GM10266 (cell line): ENCODE measurements around the gene TRABD2B.

ENCODE experiments used
- DNase-seq: peaks from one replicate; pipeline ENCODE4 v3.0.0; 2012; ENCODE audit errors: extremely low spot score
- CTCF ChIP-seq: IDR thresholded peaks from 2 replicates; pipeline ENCODE4 v1.5.1; 2012; ENCODE audit warnings: mild to moderate bottlenecking, low read depth; ENCODE audit not compliant: control insufficient read depth, insufficient read depth; ENCODE audit errors: missing control alignments

The TRABD2B gene

GRCh38 chr1:47727697-47728085 lies 269.5 kb downstream of the TRABD2B start:
- TF ChIP-seq CTCF: no peak
- DNase-seq: no peak

GRCh38 chr1:47727051-47727696 lies 270.0 kb downstream of the TRABD2B start:
- no peak for TF ChIP-seq CTCF
- DNase-seq: no peak

DNA sequence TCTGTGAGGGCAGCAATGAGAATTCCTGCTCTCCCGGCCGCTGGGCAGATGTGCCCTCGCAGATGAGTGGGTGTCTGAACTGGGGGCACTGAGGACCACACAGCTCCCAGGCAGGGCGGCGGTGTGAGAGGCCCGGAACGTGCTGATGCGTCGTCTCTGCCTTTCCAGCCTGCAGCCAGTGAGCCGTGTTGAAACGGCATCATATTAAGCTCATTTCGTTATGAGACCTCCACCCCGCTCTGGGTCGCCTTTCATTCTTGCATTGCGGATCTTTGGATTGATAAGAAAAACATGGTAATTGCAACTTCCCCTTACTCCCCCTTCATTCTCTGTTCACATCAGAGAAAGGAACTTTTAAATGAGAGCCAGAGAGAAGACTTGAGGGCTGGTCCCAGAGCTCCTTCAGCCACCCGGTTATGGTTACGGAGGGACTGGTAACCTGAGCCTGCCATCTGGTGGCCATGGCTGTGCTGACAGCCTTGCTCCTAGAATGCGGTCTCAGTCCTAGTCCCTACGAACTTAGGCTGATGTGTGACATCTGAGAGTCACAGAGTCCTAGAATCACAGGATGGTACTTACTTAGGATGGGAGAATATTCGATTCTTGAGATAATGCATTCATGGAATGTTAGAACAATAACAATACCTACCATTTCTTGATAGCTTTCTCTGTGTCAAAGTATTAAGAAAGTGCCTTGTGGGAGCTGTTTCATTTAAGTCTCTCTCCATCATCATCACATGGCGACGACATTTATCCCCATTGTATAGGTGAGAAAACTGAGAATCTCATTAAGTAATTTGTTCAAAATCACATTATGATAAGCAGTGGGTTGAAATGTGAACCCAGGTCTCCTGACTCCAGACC lies 271.0 kb downstream of the TRABD2B start:
- TF ChIP-seq CTCF: peak; percentile 94
- DNase-seq: peak; percentile 87

- DNase-seq: no peak
These were observed 271.6 kb downstream of the TRABD2B start for GRCh38 chr1:47725511-47725991.

DNA sequence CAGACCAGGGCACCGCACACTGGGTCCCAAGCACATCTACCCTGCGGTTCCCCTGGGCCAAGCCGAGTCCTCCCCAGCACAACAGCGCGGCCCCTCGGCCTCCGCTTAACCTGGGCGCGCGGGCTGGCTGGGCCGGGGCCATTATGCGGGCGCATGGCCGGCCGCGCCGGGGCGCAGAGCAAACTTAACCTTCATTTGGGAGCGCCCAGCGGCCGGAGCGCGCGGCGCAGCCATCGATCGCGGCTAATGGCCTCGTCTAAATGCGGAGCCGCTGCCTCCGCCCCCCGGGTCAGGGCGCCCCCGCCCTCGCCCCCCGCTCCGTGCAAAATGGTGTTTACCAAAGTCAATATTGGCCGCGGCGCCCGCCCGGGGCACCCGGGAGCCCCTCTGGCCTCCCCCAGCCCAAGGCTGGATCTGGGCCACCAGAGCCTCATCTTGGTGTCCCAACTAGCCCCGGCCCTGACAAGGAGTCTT lies 272.1 kb downstream of the TRABD2B start:
- no peak for TF ChIP-seq CTCF

More at GRCh38 chr1:47725511-47725991, 271.6 kb downstream of the TRABD2B start:
- TF ChIP-seq CTCF: no peak

DNA sequence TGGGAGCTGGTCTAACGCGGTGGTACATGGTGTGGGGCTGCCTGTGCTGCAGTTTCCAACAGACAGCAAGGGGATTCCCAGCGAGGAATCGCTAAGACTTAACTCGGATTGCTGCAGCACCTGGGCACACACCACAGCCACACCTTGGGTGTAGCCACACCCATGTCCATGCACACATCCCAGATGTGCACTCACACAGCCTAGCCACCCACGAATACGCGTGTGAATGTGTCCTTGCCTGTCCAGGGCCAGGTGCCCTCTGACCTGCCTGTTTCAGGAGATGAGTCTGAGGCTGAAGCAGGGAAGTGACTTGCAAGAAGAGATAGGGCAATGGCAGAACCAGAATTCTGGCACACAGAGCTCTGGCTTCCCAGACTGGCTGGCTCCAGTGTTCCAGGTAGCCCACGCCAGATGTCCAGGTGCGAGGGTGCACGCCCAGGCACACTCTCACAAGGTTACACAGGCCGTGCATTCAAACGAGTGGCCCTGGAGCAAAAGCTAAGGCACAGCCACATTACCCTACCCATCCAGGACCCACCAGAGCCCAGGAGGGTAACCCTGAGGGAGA lies 272.7 kb downstream of the TRABD2B start:
- no peak for TF ChIP-seq CTCF
- no peak for DNase-seq

More for the DNA sequence above, 272.1 kb downstream of the TRABD2B start:
- no peak for DNase-seq
